Activated CD8-positive, alpha-beta memory T cell treated with anti-CD3 and anti-CD28 coated beads for 1 hour (primary cell): ENCODE measurements around the gene ABCB9.
"Not testable (repeated sequence)": the region's sequence is repeated elsewhere in the genome, so short reads cannot be mapped to it uniquely, and the experiment has no call there.

ENCODE experiments used
- DNase-seq, 2 donors: peaks; one replicate each; pipeline ENCODE4 v3.0.0-alpha.2; 2020; ENCODE audit warnings: low read depth in 1 of 2; ENCODE audit errors: extremely low read depth in 1 of 2

ABCB9 gene

DNA sequence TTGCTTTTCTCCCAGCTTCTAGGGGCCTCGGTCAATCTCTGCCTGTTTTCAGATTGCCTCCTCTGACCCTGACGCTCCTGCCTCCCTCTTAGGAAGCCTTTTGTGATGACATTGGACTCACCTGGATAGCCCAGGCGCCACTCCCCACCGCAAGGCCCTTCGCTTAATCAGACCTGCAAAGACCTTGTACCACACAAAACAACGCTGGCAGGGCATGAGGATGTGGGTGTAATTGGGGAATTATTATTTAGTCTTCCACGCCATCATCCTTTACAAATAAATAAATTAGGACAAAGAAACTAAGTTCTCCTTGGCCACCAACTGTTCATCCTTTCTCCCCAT lies 62.6 kb downstream of the ABCB9 start:
- no peak for DNase-seq

DNA sequence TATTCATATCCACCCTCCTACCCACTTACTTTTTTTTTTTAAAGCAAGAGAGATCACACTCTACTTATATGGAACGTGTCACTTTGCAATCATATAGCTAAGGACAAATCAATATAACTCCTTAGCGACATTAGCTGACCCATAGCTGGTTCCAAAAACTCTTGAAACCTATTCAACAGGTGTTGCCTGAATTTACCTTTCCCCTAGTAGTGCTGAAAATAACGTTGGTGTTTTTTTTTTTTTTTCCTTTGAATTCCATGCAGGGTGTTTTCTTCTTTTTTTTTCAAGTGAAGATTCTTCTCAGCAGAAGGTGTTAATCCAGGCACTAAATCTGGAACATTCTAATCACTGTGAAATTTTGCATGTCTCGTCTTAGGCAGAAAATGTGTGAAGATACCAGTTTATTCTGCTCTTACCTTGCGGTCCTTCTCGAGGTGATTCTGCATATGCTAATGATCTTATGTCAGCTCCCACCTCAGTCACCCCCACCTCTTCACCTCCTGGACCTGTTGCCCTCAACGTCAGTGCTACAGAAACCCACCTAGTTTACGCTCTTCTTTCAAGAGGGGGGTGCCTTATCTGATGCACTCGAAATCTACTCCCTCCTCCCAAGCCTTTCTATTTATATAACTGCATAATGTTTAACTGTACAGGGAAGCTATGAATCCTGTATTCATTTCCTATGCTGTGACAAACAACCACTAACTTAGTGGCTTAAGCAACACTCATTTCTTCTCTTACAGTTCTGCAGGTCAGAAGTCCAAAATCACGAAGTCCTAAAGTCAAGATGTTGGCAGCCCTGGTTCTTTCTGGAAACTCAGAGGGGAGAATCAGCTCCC lies 63.2 kb downstream of the ABCB9 start:
- no peak for DNase-seq

DNA sequence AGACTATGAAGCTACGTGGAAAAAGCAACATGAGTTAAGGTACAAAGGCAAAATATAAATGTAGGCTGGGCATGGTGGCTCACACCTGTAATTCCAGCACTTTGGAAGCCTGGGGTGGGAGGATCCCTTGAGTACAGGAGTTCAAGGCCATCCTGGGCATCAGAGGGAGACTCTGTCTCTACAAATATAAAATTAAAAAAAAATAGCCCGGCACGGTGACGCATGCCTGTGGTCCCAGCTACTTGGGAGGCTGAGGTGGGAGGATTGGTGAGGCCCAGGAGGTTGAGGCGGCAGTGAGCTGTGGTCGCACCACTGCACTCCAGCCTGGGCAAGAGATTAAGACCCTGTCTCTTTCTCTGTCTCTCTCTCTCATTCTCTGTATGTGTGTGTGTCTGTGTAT lies 66.4 kb downstream of the ABCB9 start:
- DNase-seq: no peak

DNA sequence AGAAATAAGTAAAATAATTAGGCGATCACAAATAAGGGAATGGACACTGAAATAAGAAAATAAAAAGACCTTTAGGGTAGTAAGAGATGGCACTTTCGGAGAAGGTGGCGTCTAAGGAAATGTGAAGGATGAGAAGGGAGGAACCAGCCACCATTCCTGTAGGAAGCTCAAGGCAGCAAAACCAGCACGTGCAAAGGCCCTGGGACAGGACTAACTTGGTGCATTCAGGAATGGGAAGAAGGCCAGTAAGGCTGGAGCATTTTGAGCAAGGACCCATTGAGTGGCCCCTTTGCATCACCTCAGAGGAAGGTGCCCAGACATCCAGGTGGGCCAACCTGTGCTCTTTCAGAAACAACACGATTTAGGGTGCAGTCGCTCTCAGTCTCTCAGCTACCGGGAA lies 69.6 kb downstream of the ABCB9 start:
- no peak for DNase-seq

DNA sequence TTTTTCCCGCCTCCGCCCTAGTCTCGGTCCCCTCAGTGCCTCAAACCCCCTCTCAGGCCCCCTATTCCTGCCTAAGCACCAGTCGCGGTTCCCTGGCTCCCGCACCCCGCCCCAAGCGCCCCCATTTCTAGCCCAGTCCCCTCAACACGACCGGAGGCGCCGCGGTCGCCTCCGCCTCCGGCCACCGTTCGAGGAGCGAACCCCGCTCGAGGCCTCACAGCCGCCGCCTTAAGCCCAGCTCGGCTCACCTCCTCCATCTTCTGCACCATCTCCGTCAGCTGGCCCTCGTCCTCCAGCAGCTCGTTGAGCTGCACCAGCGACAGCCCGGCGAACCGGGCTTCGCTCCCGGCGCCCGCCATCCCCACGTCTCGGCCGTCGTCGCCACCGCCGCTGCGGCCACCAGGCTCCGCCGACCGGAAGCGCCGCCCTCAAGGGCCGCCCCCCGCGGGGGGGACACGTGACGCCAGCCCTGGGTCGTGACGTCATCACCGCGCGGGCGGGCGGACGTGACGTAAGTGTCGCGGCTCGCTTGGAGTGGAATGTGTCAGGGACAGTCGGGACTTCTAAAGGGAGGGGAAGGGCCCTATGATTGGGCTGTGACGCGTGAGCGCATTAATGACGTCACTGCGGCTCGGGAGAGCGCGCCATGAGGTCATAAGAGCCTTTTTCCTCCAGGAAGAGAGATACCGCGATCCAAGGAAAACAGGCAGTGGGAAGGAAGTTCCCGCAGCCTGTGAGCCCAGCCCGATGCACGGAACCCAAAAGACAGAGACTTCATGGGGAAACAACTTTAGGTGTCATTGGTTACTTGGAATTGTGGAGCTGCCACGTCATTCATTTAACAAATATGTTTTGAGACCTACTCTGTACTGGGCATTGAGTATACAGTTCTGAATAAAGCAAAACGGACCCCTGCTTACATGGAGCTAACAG lies 70.3 kb downstream of the ABCB9 start, which contains the start of gene VPS37B:
VPS37B (minus strand) TSS at position 421 of the 933 bp plus-strand sequence; CDS start at position 359, 62 bp downstream.
- DNase-seq: peak; percentile 76 to 82

DNA sequence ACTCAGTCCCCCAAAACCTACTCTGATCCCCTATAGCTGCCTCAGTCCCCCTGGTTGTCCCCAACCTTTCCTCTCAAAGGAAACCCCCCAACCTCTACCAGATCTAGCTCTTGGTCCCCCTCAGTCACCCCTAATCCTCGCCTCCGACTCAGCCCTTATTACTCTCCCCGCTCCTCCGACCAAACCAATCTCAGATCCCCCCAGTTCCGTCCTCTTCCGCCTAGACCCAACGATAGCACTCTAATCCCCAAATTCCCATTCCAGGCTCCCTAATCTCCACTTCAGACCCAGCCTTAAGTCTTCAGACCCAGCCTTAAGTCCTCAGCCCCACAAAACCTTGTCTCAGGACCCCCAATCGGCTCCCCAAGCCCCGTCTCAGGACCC lies 71.0 kb downstream of the ABCB9 start:
- no peak for DNase-seq

DNA sequence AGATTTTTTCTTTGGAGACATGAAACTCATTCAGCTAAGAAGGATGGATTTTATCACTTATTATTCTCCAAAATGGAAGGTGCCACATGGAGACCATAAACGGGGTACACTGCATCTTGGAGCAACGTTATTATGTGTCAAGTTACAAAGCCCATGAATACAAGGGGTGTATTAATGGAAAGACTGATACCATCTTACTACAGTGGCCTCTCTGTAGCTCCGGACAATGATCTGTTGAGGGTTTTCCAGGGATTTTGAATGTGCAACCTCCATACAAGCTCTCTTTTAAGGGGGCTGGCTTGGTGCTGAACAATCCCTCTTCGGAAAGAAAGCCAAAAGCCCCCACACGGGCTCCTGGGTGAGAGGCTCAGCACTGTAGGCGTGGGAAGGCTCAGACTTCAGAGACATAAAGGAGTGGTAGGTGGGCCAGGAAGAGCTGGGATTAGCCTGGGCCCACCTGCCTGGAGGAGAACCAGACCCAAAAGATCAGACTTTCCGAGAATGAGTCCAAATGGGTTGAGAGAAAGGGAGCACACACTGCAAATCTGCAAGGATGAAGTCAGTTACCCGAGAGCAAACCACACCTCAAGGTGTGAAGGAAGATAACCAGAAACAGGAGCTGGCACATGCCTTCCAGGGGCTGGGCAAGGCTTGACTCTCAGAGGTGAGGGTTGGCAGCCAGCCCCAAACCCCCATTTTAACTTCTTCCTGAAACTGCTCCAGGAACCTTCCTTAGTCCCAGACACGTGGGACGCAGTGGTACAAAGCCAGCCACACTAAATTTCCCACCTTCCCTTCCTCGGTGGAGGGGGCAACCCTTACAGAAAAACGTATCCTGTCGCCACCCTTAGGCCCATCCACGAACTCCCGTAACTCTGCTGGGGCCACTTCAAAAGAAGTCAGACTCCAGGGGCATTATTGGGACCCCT lies 71.8 kb downstream of the ABCB9 start:
- DNase-seq: no peak

DNA sequence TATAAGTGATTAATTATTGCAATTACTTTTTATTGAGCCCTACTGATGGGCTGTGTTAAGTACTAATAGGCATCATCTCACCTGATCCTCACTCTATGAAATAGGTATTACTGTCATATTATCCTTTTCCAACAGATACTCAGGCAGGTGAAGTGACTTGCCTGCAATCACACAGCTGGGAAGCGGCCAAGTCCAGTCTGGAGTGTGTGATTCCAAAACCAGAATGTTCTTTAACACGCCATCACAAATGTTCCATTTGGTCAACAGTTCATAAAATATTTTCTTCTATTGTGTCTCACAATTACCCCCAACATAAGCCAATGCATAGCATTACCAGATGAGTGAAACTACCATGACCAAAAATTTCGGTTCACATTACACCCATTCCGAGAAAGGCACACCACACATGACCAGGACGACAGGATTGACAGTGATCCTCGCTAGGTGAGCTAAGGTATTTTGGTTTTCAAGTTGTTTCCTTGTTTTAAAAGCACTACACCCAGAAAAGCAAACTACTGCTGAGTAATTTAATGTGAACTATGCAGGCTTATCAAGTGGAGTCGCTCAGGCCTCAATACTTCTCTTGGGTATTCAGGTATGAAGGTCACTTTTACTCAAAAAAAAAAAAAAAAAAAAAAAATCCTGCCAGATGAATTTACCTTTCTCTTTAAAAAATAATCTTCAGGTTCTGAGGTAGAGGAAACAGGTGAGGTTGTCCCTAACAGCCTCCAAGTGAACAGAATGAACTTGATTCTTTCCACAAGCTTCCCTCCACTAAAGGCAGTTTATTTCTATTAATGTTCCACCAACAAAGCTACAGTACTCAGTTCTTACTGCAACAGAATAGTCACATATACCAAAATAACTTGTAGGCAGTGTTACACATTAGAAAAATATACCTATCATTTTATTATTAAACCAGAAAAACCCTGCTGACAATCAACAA lies 72.8 kb downstream of the ABCB9 start:
- no peak for DNase-seq

DNA sequence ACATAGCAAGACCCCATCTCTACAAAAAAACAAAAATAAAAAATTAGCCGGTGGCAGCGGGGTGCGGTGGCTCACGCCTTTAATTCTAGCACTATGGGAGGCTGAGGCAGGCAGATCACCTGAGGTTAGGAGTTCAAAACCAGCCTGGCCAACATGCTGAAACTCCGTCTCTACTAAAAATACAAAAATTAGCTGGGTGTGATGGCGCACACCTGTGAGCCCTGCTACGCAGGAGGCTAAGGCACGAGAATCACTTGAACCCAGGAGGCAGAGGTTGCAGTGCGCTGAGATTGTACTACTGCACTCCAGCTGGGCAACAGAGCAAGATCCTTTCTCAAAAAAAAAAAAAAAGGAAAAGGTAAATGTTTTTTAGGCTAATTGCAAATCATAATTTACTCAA lies 73.5 kb downstream of the ABCB9 start:
- DNase-seq: not testable (repeated sequence)

DNA sequence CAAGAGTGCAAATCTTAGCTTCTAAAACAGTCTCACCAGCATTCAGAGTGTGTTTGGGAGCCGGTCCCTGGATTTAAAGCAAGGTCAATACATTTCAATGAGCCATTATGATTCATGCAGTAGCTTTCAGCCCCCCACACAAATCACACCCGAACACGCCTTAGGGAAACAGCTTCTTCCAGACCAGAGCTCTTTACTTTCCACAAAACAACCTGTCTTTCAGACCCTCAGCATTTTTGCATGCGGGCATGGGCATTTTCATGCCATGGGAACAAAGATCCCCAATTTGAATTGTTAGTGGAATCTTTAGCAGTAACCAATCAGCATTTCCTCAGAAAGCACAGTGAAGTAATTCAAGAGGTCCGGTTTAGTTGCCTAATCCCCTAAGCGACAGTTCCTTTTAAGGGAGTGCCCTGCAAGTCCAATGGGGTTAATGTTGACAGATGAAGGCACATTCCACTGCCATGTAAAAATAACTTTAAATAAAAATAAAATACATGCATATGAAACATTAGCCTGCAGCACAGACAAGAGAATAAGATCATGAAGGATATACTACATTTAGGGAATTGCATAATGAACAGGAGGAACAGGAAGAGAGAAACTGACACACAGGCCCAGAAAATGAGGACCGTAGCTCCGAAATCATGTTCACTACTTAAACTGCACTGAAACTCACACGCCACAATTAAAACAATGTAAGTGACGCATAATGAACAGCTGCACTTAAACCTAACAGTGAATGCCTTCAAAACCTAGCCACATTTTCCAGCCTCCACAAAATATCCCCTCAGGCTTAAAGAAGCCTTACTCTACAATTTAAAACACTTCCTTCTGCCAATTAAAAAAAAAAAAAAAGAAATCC lies 74.4 kb downstream of the ABCB9 start:
- no peak for DNase-seq

DNA sequence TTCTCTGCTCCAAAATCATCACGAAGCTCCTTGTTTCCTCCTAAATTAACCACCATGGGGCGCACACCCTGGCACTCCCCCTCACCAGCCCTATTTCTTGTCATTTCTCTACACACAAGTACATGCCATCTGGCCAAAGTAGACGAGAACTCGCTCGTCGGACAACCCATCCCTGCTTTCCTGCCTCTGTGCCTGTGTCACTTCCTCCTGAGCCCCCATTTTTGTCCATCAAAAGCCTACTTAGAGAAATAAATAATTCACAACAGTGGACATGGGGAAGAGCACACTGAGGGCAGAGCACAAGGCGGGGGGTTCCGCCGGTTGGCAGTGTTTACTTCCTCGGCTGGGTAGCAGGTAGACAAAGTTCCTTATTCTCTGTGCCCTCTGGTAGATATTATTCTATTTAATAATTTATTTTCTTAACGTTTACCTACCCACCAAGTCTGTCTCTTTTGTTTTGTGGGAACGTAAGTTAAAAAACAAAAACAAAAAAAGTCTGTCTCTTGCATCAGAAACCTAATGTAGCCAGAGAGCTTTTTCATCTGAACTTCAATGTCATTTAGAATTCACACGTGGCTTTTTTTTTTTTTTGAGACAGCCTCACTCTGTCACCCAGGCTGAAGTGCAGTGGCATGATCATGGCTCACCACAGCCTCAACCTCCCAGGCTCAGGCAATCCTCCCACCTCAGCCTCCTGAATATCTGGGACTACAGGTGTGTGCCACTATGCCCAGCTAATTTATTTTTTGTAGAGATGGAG lies 76.3 kb downstream of the ABCB9 start:
- DNase-seq: no peak

DNA sequence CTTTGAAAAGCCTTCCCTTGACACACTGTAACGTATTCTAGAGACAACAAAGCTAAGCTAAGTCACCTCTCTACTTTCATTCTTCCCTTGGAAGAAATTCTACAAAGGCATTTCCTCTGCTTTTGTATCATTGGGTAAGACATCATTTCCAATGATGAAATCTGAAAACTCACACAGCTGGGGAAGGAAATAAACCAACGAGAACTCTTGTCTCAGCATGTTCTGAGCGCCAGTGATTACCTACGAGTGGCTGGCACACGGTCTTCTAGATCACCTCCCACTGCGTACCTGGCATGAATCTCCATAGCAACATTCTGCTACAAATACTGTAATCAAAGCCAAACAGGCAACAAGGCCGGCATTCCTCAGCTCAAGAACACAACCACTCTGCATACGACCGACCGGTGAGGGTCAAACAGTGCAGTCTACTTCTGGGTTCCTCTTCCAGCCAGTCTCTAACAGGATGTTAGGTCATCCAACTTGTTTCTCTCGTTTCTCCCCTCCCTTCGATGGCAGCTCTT lies 78.0 kb downstream of the ABCB9 start:
- DNase-seq: no peak

DNA sequence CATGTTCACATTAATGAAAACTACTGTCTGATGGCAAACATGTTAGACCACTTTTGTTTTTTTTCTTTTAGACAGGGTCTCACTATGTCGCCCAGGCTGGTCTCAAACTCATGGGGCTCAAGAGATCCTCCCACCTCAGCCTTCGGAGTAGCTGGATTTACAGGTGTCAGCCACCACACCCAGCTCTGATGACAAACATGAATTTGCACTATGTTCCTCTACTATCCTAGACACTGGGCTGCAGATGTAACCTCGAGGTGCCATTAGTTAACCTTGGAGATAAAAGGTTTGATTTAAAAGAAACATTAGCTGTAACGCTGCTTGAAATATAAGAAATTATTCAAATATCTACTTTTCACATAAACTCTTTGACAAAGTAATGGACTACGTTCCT lies 78.4 kb downstream of the ABCB9 start:
- no peak for DNase-seq

DNA sequence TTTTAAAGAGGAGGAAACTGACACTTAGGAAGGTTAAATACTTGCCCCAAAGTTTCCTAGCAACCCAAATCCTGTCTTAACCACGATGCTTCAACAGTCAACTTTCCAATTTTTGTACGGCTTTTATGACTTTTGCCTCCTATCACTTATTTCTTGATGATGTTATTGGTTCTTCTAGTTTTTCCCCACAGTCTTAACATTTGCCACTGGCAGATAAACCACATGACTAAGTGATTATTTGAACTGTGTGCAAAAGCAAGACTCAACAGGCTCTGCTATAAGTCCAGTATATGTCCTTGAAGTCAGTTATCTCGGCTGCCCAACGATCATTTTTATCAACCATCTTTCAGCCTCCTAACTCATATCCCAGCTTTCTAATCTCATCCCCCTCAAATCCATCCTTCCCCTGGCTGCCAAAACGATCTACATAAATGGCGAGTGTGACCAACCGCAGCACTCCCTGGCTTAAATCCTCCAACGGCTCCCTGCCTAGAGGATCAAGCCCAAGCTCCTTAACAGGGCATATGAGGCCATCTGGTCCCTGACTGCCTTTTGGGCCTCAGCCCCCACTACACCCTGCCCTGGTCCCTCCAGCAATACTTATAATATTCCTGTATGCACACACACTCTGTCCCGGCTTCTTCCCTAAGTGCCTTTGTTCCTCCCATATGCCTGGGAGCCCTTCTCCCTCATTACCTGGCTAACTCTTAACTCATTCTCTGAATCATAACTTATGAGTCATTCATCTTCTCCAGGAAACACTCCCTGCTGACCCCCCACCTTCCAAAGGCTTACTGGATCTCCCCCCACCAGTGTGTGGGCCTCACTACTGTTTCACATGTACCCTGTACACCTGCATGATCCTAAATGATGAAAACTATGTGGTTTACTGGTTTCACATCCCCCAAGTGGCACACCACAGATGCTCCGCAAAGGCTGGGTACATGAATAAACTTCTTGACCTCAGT lies 79.1 kb downstream of the ABCB9 start:
- DNase-seq: no peak

DNA sequence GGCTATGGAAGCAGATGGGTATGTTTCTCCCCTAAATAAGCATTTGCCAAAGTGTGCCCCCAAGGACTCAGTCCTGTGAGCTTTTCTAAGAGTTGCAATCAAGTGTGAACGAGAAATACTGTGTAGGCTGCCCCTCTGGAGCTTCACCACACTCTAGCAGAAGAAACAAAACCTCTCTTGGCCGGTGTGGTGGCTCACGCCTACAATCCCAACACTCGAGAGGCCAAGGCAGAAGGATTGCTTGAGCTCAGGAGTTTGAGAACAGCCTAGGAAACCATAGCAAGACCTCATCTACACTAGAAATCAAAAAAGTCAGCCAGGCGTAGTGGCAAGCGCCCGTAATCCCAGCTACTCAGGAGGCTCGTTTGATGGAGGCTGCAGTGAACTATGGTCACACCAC lies 80.1 kb downstream of the ABCB9 start:
- no peak for DNase-seq

DNA sequence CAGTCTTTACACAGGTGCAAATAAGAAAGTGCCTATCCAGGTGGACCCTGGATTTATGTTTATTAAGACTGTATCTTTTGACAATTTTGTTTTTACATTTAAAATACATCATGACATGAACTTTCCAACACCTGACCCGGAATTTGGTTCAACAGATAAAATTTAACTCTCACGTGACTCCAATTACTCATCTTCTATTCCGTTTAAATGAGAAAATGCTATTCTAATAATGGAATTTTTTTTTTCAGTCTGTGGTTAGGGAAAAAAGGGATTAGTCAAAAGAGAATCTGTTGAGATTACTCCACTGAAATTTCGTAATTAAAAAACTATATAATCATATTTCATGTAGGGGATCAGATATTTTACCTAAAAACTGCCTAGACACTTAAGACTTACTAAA lies 81.4 kb downstream of the ABCB9 start:
- DNase-seq: no peak
